ENCODE results near the gene NFKB2.

- TF ChIP-seq CTCF (IDR thresholded peaks at IDR 0.05) (no peak), ZFX (IDR thresholded peaks at IDR 0.05; ENCODE audit: borderline replicate concordance) (no peak)
Measured at GRCh38 chr10:102434394-102435132, 39.1 kb downstream of the NFKB2 start.

Data from 22Rv1 (cell line).